Body of pancreas (tissue), 4 donors: Measurements from ENCODE around the gene DNAJB6.

Experiments used
- POLR2A ChIP-seq, 3 donors: fragments of 450-650 bp; IDR thresholded peaks; one replicate each; pipeline ENCODE4 v1.6.1; 2016; ENCODE audit warnings: antibody characterized with exemption in 3 of 3, mild to moderate bottlenecking in 2 of 3
- TF ChIP-seq, protein P1 (sequence below), 7 experiments: fragments of 450-650 bp in 4 of 7; fragments of 200-600 bp in 3 of 7; sonication (generic) in 3 of 7; IDR thresholded peaks; one replicate each; pipeline ENCODE4 v1.5.1; 2016 to 2019; ENCODE audit warnings: antibody characterized with exemption in 7 of 7

DNA sequence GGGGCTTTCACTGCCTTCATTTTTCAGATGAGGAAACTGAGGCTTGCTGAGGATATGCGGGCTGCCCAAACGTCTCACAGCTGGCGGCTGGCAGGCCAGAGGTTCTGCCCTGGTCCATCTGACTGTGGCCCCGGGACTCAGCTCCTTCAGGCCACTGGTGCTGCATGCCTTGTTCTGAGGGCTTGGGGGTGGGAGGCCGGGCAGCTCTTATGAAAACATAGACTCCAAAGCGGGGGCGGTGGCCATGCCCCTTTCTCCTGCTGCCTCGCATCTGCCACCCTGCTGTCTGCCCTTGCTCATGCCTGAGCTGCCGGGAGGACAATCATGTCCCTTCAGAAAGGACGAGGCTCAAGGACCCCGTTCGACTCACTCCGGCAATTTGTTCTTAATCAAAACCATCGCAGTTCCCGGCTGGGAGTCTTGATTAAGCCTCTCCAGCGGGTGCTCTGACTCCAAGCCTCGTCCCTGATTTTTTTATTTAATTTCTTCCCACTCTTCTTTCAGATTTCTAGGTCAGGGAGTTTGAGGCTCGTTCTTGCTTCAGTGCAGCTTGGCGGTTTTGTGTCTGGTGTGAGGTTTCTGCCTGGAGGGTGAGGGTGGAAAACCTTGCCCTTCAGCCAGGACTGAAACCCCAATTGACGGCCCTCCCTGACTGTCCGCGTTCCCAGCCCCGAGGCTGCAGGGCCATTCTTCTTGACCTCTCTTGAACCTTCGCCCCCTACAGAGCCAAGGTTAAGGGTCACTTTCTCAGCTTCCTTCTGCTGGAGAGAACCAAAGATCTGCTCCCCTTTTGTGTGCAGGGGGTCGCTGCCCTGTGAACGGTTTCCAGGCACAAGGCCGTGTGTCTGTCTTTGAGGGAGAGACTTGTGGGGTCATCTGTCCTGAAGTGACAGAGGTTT lies 120.8 kb downstream of the DNAJB6 start:
- TF ChIP-seq, protein P1, sequence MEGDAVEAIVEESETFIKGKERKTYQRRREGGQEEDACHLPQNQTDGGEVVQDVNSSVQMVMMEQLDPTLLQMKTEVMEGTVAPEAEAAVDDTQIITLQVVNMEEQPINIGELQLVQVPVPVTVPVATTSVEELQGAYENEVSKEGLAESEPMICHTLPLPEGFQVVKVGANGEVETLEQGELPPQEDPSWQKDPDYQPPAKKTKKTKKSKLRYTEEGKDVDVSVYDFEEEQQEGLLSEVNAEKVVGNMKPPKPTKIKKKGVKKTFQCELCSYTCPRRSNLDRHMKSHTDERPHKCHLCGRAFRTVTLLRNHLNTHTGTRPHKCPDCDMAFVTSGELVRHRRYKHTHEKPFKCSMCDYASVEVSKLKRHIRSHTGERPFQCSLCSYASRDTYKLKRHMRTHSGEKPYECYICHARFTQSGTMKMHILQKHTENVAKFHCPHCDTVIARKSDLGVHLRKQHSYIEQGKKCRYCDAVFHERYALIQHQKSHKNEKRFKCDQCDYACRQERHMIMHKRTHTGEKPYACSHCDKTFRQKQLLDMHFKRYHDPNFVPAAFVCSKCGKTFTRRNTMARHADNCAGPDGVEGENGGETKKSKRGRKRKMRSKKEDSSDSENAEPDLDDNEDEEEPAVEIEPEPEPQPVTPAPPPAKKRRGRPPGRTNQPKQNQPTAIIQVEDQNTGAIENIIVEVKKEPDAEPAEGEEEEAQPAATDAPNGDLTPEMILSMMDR (IDR thresholded peaks at IDR 0.05): no peak
- no peak for TF ChIP-seq POLR2A (IDR thresholded peaks at IDR 0.05)
